HEK293 (cell line): ENCODE data around the gene TMCO5A.

Experiments
- ZNF239 ChIP-seq: fragments of 450-650 bp; formaldehyde crosslinking; IDR thresholded peaks from 2 replicates; pipeline ENCODE4 v1.5.1; 2016; ENCODE audit warnings: missing biosample characterization, missing genetic modification characterization
- ZNF292 ChIP-seq: fragments of 450-650 bp; formaldehyde crosslinking; IDR thresholded peaks from 2 replicates; pipeline ENCODE4 v1.5.1; 2016; ENCODE audit warnings: low read depth, missing biosample characterization, missing genetic modification characterization, borderline replicate concordance
- ZNF350 ChIP-seq: fragments of 450-650 bp; formaldehyde crosslinking; IDR thresholded peaks from 2 replicates; pipeline ENCODE4 v1.5.0; 2017; ENCODE audit warnings: missing biosample characterization, mild to moderate bottlenecking, missing genetic modification characterization
- ZNF707 ChIP-seq: fragments of 450-650 bp; formaldehyde crosslinking; IDR thresholded peaks from 2 replicates; pipeline ENCODE4 v1.5.1; 2016; ENCODE audit warnings: missing biosample characterization, missing genetic modification characterization
- TF ChIP-seq, protein P1 (sequence below): fragments of 450-650 bp; formaldehyde crosslinking; IDR thresholded peaks from 2 replicates; pipeline ENCODE4 v1.5.1; 2016; ENCODE audit warnings: missing biosample characterization, missing genetic modification characterization

DNA sequence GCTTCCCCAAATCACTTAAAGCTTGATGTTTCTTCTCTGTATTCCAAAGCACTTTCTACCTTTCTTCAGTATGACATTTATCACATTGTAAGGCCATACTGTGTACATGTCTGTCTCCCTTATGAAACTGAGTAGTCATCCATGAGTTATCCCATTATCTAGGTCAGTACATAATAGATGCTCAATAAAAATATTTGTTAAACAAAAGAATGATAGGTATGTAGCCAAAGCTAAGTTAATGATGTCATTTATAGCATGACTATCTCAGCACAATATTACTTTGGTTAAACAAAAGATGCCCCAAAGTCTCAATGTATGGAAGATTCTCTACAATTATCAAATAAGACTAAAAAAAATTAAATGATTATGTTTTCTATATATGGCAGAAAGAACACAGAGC is 3.1 kb upstream of the TMCO5A start:
- TF ChIP-seq ZNF350 (no peak), ZNF239 (tag by site-specific recombination) (no peak), ZNF292 (tag by site-specific recombination) (no peak), ZNF707 (no peak)
- TF ChIP-seq, protein P1, sequence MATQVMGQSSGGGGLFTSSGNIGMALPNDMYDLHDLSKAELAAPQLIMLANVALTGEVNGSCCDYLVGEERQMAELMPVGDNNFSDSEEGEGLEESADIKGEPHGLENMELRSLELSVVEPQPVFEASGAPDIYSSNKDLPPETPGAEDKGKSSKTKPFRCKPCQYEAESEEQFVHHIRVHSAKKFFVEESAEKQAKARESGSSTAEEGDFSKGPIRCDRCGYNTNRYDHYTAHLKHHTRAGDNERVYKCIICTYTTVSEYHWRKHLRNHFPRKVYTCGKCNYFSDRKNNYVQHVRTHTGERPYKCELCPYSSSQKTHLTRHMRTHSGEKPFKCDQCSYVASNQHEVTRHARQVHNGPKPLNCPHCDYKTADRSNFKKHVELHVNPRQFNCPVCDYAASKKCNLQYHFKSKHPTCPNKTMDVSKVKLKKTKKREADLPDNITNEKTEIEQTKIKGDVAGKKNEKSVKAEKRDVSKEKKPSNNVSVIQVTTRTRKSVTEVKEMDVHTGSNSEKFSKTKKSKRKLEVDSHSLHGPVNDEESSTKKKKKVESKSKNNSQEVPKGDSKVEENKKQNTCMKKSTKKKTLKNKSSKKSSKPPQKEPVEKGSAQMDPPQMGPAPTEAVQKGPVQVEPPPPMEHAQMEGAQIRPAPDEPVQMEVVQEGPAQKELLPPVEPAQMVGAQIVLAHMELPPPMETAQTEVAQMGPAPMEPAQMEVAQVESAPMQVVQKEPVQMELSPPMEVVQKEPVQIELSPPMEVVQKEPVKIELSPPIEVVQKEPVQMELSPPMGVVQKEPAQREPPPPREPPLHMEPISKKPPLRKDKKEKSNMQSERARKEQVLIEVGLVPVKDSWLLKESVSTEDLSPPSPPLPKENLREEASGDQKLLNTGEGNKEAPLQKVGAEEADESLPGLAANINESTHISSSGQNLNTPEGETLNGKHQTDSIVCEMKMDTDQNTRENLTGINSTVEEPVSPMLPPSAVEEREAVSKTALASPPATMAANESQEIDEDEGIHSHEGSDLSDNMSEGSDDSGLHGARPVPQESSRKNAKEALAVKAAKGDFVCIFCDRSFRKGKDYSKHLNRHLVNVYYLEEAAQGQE (tag by site-specific recombination) = no peak
